ENCODE results near the gene ST3GAL3.
A peak's percentile ranks its signal among the peaks of the same experiment; 100 is the strongest.

ST3GAL3 gene

GRCh38 chr1:43976045-43976444 lies 268.7 kb downstream of the ST3GAL3 start:
- H3K4me3 ChIP-seq (ENCODE audit: low read length): peak overlapping the region; percentile 91
- no peaks in the 10 kb centered on the region for H3K27me3 ChIP-seq (replicated peaks; ENCODE audit: control insufficient read depth, insufficient read depth, low read length)
- H3K9ac ChIP-seq (ENCODE audit: low read length): peak overlapping the region; percentile 94
- no peak for DNase-seq (ENCODE audit: low read depth)
- no peaks in the 10 kb centered on the region for H3K9me3 ChIP-seq (ENCODE audit: control insufficient read depth, low read length)
- H3K4me1 ChIP-seq (ENCODE audit: control insufficient read depth, insufficient read depth, low read length): peaks cover 39% of the 10 kb centered on the region
- peaks cover 28% of the 10 kb centered on the region for H3K36me3 ChIP-seq (ENCODE audit: control insufficient read depth, insufficient read depth, low read length, severe bottlenecking)

DNA sequence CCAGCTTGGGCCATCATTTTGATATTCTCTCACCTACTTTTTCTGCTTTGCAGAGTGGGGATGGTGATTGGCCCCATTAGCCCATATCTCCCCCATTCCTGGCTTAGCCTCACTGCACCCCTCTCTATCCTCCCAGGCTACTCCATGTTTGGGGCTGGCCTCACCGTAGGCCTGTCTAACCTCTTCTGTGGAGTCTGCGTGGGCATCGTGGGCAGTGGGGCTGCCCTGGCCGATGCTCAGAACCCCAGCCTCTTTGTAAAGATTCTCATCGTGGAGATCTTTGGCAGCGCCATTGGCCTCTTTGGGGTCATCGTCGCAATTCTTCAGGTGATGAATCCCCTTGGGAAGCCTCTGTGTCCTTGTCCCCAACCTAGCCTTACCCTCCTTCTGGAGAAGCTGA lies 269.6 kb downstream of the ST3GAL3 start:
- Histone ChIP-seq H3K9ac (ENCODE audit: low read length) (peak overlapping the region; percentile 1), H3K9me3 (ENCODE audit: control insufficient read depth, low read length) (no peaks in the 10 kb centered on the region), H3K4me1 (ENCODE audit: control insufficient read depth, insufficient read depth, low read length) (peaks cover 39% of the 10 kb centered on the region), H3K36me3 (ENCODE audit: control insufficient read depth, insufficient read depth, low read length, severe bottlenecking) (peaks cover 28% of the 10 kb centered on the region), H3K4me3 (ENCODE audit: low read length) (no peak overlapping the region), H3K27me3 (replicated peaks; ENCODE audit: control insufficient read depth, insufficient read depth, low read length) (no peaks in the 10 kb centered on the region)
- no peak for DNase-seq (ENCODE audit: low read depth)

DNA sequence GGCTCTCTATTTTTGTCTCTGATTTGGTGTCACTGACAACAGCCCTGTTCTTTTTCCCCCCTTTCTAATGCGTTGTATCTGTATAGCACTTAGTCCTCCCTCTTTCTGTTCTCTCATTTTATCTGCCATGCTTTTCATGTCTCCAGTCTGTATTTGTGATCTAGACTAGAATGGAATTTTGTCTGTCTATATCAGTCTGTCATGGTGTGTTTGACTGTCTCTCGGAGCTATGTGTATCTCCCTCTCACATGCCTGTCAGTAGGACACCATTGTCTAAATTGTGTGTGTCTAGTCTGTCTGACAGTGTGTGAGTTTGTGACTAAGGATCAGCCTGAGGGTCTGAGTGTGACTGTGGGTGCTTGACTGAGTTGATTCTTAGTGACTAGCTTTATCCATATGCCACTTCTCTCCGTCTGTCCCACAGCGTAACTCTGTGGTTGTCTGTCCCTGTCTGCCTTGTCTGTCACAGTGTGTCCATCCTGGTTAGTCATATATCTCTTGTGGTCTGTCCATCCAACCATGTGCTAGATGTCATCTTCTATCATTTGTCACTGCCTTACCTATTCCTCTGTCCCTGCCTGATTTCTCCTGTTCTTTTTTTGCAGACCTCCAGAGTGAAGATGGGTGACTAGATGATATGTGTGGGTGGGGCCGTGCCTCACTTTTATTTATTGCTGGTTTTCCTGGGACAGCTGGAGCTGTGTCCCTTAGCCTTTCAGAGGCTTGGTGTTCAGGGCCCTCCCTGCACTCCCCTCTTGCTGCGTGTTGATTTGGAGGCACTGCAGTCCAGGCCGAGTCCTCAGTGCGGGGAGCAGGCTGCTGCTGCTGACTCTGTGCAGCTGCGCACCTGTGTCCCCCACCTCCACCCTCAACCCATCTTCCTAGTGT lies 270.3 kb downstream of the ST3GAL3 start:
- H3K36me3 ChIP-seq (ENCODE audit: control insufficient read depth, insufficient read depth, low read length, severe bottlenecking): peaks cover 21% of the 10 kb centered on the region
- no peak overlapping the region for H3K4me3 ChIP-seq (ENCODE audit: low read length)
- DNase-seq (ENCODE audit: low read depth): no peak
- no peaks in the 10 kb centered on the region for H3K27me3 ChIP-seq (replicated peaks; ENCODE audit: control insufficient read depth, insufficient read depth, low read length)
- peaks cover 39% of the 10 kb centered on the region for H3K4me1 ChIP-seq (ENCODE audit: control insufficient read depth, insufficient read depth, low read length)
- no peaks in the 10 kb centered on the region for H3K9me3 ChIP-seq (ENCODE audit: control insufficient read depth, low read length)
- no peak overlapping the region for H3K9ac ChIP-seq (ENCODE audit: low read length)

DNA sequence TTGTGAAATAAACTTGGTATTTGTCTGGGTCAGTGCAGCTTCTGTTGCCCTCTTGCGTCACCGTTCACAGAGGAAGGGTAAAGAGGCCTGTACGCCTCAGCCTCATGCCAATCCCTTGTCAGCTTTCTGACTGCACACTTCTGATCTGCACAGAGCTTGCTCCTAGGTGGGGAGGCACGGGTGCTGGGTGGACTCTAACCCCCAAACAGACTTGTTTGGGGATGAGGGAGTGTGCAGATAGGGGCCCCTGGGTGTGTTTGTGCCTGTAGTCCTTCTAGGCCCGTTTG lies 270.9 kb downstream of the ST3GAL3 start:
- Histone ChIP-seq H3K4me3 (ENCODE audit: low read length) (peak overlapping the region; percentile 81), H3K9ac (ENCODE audit: low read length) (peak overlapping the region; percentile 86), H3K9me3 (ENCODE audit: control insufficient read depth, low read length) (no peaks in the 10 kb centered on the region), H3K27me3 (replicated peaks; ENCODE audit: control insufficient read depth, insufficient read depth, low read length) (no peaks in the 10 kb centered on the region), H3K4me1 (ENCODE audit: control insufficient read depth, insufficient read depth, low read length) (peaks cover 39% of the 10 kb centered on the region), H3K36me3 (ENCODE audit: control insufficient read depth, insufficient read depth, low read length, severe bottlenecking) (peaks cover 20% of the 10 kb centered on the region)
- no peak for DNase-seq (ENCODE audit: low read depth)

- Histone ChIP-seq H3K9me3 (ENCODE audit: control insufficient read depth, low read length) (no peaks in the 10 kb centered on the region), H3K27me3 (replicated peaks; ENCODE audit: control insufficient read depth, insufficient read depth, low read length) (no peaks in the 10 kb centered on the region), H3K36me3 (ENCODE audit: control insufficient read depth, insufficient read depth, low read length, severe bottlenecking) (peaks cover 20% of the 10 kb centered on the region), H3K4me1 (ENCODE audit: control insufficient read depth, insufficient read depth, low read length) (peaks cover 39% of the 10 kb centered on the region), H3K9ac (ENCODE audit: low read length) (peak within 1 kb of the TSS; percentile 86), H3K4me3 (ENCODE audit: low read length) (peak within 1 kb of the TSS; percentile 84)
- DNase-seq (ENCODE audit: low read depth): peak; percentile 79
Observed at GRCh38 chr1:43978551-43979260, 271.4 kb downstream of the ST3GAL3 start, which contains the start of gene B4GALT2. Gene B4GALT2 (plus strand): TSS chr1:43979210. CDS start chr1:43981161, 1,951 bp downstream.

DNA sequence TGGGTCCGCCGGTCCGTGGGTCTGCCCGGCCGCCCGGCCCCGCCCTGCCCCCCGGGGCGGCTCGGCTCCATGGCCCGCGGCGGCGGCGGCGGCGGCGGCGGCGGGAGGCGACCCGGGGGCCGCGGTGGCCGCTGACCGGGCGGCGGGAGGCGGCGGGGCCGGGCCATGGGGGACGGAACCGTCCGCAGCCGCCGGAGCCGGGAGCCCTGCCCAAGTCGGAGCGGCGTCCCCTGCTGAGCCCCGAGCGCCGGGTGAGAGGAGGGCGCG lies 271.9 kb downstream of the ST3GAL3 start:
- Histone ChIP-seq H3K36me3 (ENCODE audit: control insufficient read depth, insufficient read depth, low read length, severe bottlenecking) (peaks cover 20% of the 10 kb centered on the region), H3K4me3 (ENCODE audit: low read length) (peak overlapping the region; percentile 84), H3K9me3 (ENCODE audit: control insufficient read depth, low read length) (no peaks in the 10 kb centered on the region), H3K27me3 (replicated peaks; ENCODE audit: control insufficient read depth, insufficient read depth, low read length) (no peaks in the 10 kb centered on the region), H3K9ac (ENCODE audit: low read length) (peak overlapping the region; percentile 83), H3K4me1 (ENCODE audit: control insufficient read depth, insufficient read depth, low read length) (peaks cover 36% of the 10 kb centered on the region)
- no peak for DNase-seq (ENCODE audit: low read depth)

DNA sequence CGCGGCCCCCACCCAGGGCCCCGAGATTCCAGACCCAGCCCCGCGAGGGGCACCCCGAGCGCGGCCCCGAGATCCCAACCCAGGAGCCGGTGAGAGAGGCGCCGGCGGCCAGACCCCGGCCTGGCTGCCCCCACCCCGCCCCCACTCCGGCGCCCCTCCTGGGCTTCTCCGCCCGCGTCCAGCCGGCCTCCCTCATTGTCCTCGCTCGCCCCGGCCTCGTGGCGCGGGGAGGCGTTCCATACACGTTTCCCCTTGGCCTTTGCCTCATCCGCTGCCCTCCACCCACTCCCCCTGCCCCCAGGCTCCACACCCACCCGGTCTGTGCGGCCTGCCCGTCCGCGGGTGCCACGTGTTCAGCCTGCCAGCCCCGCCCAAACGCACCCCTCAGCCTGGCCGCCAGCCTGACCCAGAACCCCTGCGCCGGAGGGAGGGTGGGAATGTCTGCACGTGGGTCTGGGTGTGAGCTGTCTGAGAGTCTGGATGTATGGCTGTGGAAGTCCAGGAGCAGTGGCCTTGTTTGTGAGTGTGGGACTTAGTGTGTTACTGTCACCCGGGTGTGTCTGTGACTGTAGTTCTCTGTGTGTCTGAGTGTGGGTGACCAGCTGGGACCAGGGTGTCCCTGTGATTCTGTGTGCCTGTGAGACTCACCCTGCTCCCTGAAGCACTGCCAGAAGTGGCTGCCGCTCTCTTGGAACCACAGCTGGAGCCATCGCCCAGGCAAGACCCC lies 272.4 kb downstream of the ST3GAL3 start:
- Histone ChIP-seq H3K4me3 (ENCODE audit: low read length) (peak overlapping the region; percentile 84), H3K9me3 (ENCODE audit: control insufficient read depth, low read length) (no peaks in the 10 kb centered on the region), H3K9ac (ENCODE audit: low read length) (peak overlapping the region; percentile 83), H3K27me3 (replicated peaks; ENCODE audit: control insufficient read depth, insufficient read depth, low read length) (no peaks in the 10 kb centered on the region), H3K4me1 (ENCODE audit: control insufficient read depth, insufficient read depth, low read length) (peaks cover 34% of the 10 kb centered on the region), H3K36me3 (ENCODE audit: control insufficient read depth, insufficient read depth, low read length, severe bottlenecking) (peaks cover 20% of the 10 kb centered on the region)
- DNase-seq (ENCODE audit: low read depth): peak; percentile 79

- peak overlapping the region; percentile 83 for H3K9ac ChIP-seq (ENCODE audit: low read length)
- H3K9me3 ChIP-seq (ENCODE audit: control insufficient read depth, low read length): no peaks in the 10 kb centered on the region
- H3K27me3 ChIP-seq (replicated peaks; ENCODE audit: control insufficient read depth, insufficient read depth, low read length): no peaks in the 10 kb centered on the region
- peaks cover 33% of the 10 kb centered on the region for H3K4me1 ChIP-seq (ENCODE audit: control insufficient read depth, insufficient read depth, low read length)
- peaks cover 26% of the 10 kb centered on the region for H3K36me3 ChIP-seq (ENCODE audit: control insufficient read depth, insufficient read depth, low read length, severe bottlenecking)
- DNase-seq (ENCODE audit: low read depth): peak; percentile 34
- H3K4me3 ChIP-seq (ENCODE audit: low read length): peak overlapping the region; percentile 84
Observed at GRCh38 chr1:43980255-43981134, 273.2 kb downstream of the ST3GAL3 start.

Measured in adipocyte (in vitro differentiated cells).